B cell (primary cell): ENCODE data around the gene NUDCD3. TPM values are rescaled to one million over a fixed set of nuclear protein-coding genes. Genes with fewer than 3 reads are reported as not detected.
A peak's percentile ranks its signal among the peaks of the same experiment; 100 is the strongest.

ENCODE experiments used
- ATAC-seq: fragments of 200-7000 bp; cut with Tn5 transposase; one replicate; pipeline ENCODE4 v1.10.0; 2021; ENCODE audit warnings: low read depth, mild to moderate bottlenecking, moderate number of reproducible peaks, moderate library complexity
- CTCF ChIA-PET: fragments of 350-600 bp; sonication (Branson Sonifier 250); formaldehyde crosslinking; loops from one replicate; lab custom pipeline; 2021; ENCODE audit warnings: antibody characterized with exemption, inconsistent platforms; lab: Charles Lee
- POLR2A ChIA-PET: fragments of 350-600 bp; sonication (Branson Sonifier 250); formaldehyde crosslinking; loops from one replicate; lab custom pipeline; 2021; ENCODE audit warnings: antibody characterized with exemption; lab: Charles Lee
- DNase-seq: peaks from one replicate; pipeline ENCODE4 v3.0.0; 2013
- H2AFZ ChIP-seq: 2 replicates; pipeline ENCODE4 v1.6.1; 2012; ENCODE audit warnings: mild to moderate bottlenecking, low read depth, low read length; ENCODE audit not compliant: insufficient read depth, poor library complexity, severe bottlenecking
- H3K27ac ChIP-seq, 2 donors: 1 replicate in 1 of 2; 2 replicates in 1 of 2; pipeline ENCODE4 v1.5.1; 2012 to 2013; ENCODE audit warnings: low read length in 2 of 2, mild to moderate bottlenecking in 2 of 2, moderate library complexity in 1 of 2
- H3K27me3 ChIP-seq, 4 experiments: fragments of 200-600 bp in 1 of 4; sonication (generic) in 1 of 4; replicated peaks in 1 of 4; 1 replicate in 2 of 4; 2 replicates in 2 of 4; pipeline versions ENCODE4 v1.6.1 to v1.7.0; 2013 to 2016; ENCODE audit warnings: low read length in 3 of 4, mild to moderate bottlenecking in 2 of 4, mixed read lengths in 1 of 4, moderate library complexity in 1 of 4; ENCODE audit not compliant: insufficient read depth in 4 of 4, control insufficient read depth in 3 of 4; ENCODE audit errors: control extremely low read depth in 1 of 4
- H3K36me3 ChIP-seq, 2 experiments: replicated peaks in 1 of 2; 1 replicate in 1 of 2; 2 replicates in 1 of 2; pipeline versions ENCODE4 v1.6.1 to v1.7.1; 2013; ENCODE audit warnings: low read length in 1 of 2; ENCODE audit not compliant: insufficient read depth in 2 of 2, control insufficient read depth in 1 of 2; ENCODE audit errors: control extremely low read depth in 1 of 2, extremely low read depth in 1 of 2
- H3K4me1 ChIP-seq, 2 donors: fragments of 200-600 bp in 1 of 2; sonication (generic) in 1 of 2; 1 replicate in 1 of 2; 2 replicates in 1 of 2; pipeline versions ENCODE4 v1.5.1 to v1.6.1; 2013 to 2017; ENCODE audit warnings: low read length in 2 of 2; ENCODE audit not compliant: control insufficient read depth in 2 of 2, insufficient read depth in 2 of 2
- H3K4me2 ChIP-seq: replicated peaks from 2 replicates; pipeline ENCODE3; 2012; ENCODE audit warnings: mild to moderate bottlenecking, low read depth, low read length; ENCODE audit not compliant: poor library complexity, severe bottlenecking
- H3K4me3 ChIP-seq, 5 experiments: fragments of 200-600 bp in 1 of 5; sonication (generic) in 1 of 5; 1 replicate in 3 of 5; 2 replicates in 2 of 5; pipeline versions ENCODE4 v1.5.1 to v1.7.0; 2011 to 2016; ENCODE audit warnings: low read length in 4 of 5, mild to moderate bottlenecking in 4 of 5, low read depth in 2 of 5, control low read depth in 1 of 5, moderate library complexity in 1 of 5; ENCODE audit not compliant: insufficient read depth in 1 of 5; ENCODE audit errors: control extremely low read depth in 1 of 5, extremely low read depth in 1 of 5
- H3K79me2 ChIP-seq: fragments of 200-600 bp; sonication (generic); one replicate; pipeline ENCODE4 v1.6.0; 2016; ENCODE audit warnings: low read length; ENCODE audit not compliant: control insufficient read depth, insufficient read depth
- H3K9ac ChIP-seq: fragments of 200-600 bp; sonication (generic); 2 replicates; pipeline ENCODE4 v1.6.1; 2017; ENCODE audit warnings: mild to moderate bottlenecking, low read length, moderate library complexity
- H3K9me3 ChIP-seq, 3 donors: one replicate each; pipeline versions ENCODE4 v1.6.1 to v1.7.1; 2013; ENCODE audit warnings: low read length in 2 of 3; ENCODE audit not compliant: control insufficient read depth in 2 of 3, insufficient read depth in 1 of 3; ENCODE audit errors: control extremely low read depth in 1 of 3
- H4K20me1 ChIP-seq: 2 replicates; pipeline ENCODE4 v1.6.0; 2012; ENCODE audit warnings: mild to moderate bottlenecking, low read length; ENCODE audit not compliant: insufficient read depth, control insufficient read depth, poor library complexity, severe bottlenecking
- H3K27ac Mint-ChIP-seq: one replicate; pipeline ENCODE4 v1.8.0; 2021; ENCODE audit warnings: mixed read lengths
- H3K27me3 Mint-ChIP-seq: one replicate; pipeline ENCODE4 v1.8.0; 2021; ENCODE audit warnings: mixed read lengths
- H3K4me1 Mint-ChIP-seq: one replicate; pipeline ENCODE4 v1.8.0; 2021; ENCODE audit warnings: mixed read lengths
- H3K4me3 Mint-ChIP-seq: one replicate; pipeline ENCODE4 v1.8.0; 2021; ENCODE audit warnings: mixed read lengths
- H3K9me3 Mint-ChIP-seq: one replicate; pipeline ENCODE4 v1.8.0; 2022; ENCODE audit warnings: mixed read lengths; ENCODE audit not compliant: insufficient read depth
- EZH2 ChIP-seq: IDR thresholded peaks from 2 replicates; pipeline ENCODE4 v1.6.1; 2012; ENCODE audit warnings: borderline replicate concordance, low read depth, mild to moderate bottlenecking, moderate library complexity, low read length; ENCODE audit not compliant: insufficient read depth, poor library complexity, severe bottlenecking
- WGBS: methylation state at CpG from one replicate; pipeline ENCODE4 v1.1.5; 2013; ENCODE audit warnings: missing lambda C conversion rate; ENCODE audit not compliant: insufficient coverage; 5-methylcytosine and 5-hydroxymethylcytosine counted together
- intact Hi-C: fragments of 100-400 bp; cut with micrococcal nuclease; formaldehyde crosslinking; loops from one replicate; pipeline ENCODE4 v1.10.0; 2022
- polyA plus RNA-seq: library from polyadenylated mRNA; depleted of rRNA; stranded (reverse); fragments of >200 nt; gene quantifications from 2 replicates; pipeline ENCODE4 v1.2.3, GENCODE V29; 2012
- total RNA-seq, 2 donors: library from RNA; stranded (reverse); fragments of 120-200 nt in 1 of 2; gene quantifications; 1 replicate in 1 of 2; 2 replicates in 1 of 2; pipeline versions ENCODE4 v1.2.3 to v1.2.4, GENCODE V29; 2013 to 2022
- TF ChIP-seq, protein P1 (sequence below): fragments of 200-600 bp; IDR thresholded peaks from one replicate; pipeline ENCODE4 v1.8.0; 2022; ENCODE audit warnings: antibody characterized with exemption, mild to moderate bottlenecking

The NUDCD3 gene
- total and polyA plus RNA-seq, 2 donors (not counting 1 experiment from before 2014, with no cell fraction given): 29.8 to 101 TPM

DNA sequence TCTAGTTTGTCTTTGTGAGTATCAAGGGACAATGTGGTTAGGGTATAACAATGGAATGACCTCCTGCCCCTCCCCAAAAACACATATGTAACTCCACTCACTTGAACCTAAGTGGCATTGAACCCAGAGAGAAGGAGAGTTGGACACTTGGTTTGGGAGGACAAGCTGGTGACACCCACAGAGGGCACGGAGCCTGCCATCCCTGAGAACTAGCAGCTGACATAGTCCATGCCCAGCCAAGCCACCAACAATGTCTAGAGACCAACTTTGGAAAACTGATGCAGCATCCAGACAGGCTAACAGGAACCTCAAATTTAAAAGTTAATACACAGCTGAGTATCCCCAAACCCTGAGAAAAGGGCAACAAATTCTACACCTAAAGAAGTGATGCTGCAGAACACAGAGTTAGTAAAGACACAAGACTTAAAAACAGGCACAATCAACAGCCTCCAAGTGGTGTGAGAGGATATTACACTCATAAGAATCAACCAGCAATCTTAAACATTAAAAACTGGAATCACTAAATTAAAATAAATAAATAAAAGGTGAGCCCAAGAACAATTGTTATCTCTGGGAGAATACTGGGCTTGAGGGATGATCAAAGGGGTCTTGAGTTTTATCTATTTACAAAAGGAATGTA, 27.2 kb downstream of the NUDCD3 start:
- ATAC-seq: no peak
- H3K27ac Mint-ChIP-seq: no peak overlapping the region
- peaks cover 24 to 36% of the 10 kb centered on the region in 2 donors for H3K4me1 ChIP-seq

DNA sequence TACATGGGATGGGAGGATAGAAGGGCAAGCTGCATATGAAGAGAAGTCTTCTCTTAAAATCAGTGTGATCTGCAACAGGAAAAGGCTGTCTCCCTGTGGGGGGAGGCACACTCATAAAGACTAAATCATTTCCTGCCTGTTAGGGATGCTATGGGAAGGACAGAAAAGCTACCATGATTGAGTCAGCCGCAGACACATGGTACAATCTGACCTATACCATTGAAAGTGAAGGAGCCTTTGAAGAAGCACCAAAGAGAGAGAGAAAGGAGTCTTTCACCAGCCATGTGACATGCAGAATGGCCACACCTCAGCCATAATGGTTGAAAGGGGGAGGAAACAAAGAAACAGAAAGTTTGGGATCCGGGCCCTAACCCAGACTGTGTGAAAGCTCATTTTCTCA, 29.1 kb downstream of the NUDCD3 start:
- no peak overlapping the region for H2AFZ ChIP-seq
- peaks cover 0 to 20% of the 10 kb centered on the region in 2 experiments for H3K36me3 ChIP-seq
- no peak overlapping the region for H3K4me3 ChIP-seq
- H3K4me1 Mint-ChIP-seq: peaks cover 54% of the 10 kb centered on the region
- H3K27me3 Mint-ChIP-seq: no peaks in the 10 kb centered on the region
- H3K4me3 Mint-ChIP-seq: peak overlapping the region; percentile 72
- H4K20me1 ChIP-seq: peaks cover 100% of the 10 kb centered on the region
- H3K4me2 ChIP-seq: peak overlapping the region; percentile 65
- H3K27ac Mint-ChIP-seq: no peak overlapping the region
- 80% methylated on average over 2 of the region's 2 CpGs for WGBS
- no peaks in the 10 kb centered on the region for H3K27me3 ChIP-seq
- H3K4me1 ChIP-seq: peaks cover 24 to 36% of the 10 kb centered on the region in 2 donors
- intact Hi-C loops: no loop called here
- H3K9me3 ChIP-seq: no peaks in the 10 kb centered on the region
- CTCF ChIA-PET: interaction anchor here (0.9 to 2.0 kb wide), 2 partner anchors 29 to 30 kb away, joined by 3 to 4 read pairs; no protein-coding TSS in a partner anchor
- ATAC-seq: no peak
- TF ChIP-seq, protein P1, sequence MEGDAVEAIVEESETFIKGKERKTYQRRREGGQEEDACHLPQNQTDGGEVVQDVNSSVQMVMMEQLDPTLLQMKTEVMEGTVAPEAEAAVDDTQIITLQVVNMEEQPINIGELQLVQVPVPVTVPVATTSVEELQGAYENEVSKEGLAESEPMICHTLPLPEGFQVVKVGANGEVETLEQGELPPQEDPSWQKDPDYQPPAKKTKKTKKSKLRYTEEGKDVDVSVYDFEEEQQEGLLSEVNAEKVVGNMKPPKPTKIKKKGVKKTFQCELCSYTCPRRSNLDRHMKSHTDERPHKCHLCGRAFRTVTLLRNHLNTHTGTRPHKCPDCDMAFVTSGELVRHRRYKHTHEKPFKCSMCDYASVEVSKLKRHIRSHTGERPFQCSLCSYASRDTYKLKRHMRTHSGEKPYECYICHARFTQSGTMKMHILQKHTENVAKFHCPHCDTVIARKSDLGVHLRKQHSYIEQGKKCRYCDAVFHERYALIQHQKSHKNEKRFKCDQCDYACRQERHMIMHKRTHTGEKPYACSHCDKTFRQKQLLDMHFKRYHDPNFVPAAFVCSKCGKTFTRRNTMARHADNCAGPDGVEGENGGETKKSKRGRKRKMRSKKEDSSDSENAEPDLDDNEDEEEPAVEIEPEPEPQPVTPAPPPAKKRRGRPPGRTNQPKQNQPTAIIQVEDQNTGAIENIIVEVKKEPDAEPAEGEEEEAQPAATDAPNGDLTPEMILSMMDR: no peak
- TF ChIP-seq EZH2: no peak
- H3K79me2 ChIP-seq: peaks cover 99% of the 10 kb centered on the region
- POLR2A ChIA-PET: no interaction called here
- H3K9me3 Mint-ChIP-seq: no peaks in the 10 kb centered on the region
- peak overlapping the region; percentile 29 for H3K9ac ChIP-seq
- H3K27ac ChIP-seq: no peak overlapping the region
- no peak for DNase-seq

More for the DNA sequence above, 27.2 kb downstream of the NUDCD3 start:
- Histone ChIP-seq H3K9me3 (no peaks in the 10 kb centered on the region), H3K4me2 (no peak overlapping the region), H3K4me3 (no peak overlapping the region), H4K20me1 (peaks cover 100% of the 10 kb centered on the region), H2AFZ (no peak overlapping the region), H3K27me3 (no peaks in the 10 kb centered on the region), H3K27ac (no peak overlapping the region), H3K9ac (no peak overlapping the region), H3K79me2 (peaks cover 99% of the 10 kb centered on the region), H3K36me3 (peaks cover 0 to 34% of the 10 kb centered on the region in 2 experiments)
- TF ChIP-seq, protein P1: peak; percentile 53
- TF ChIP-seq EZH2: no peak
- H3K4me3 Mint-ChIP-seq: no peak overlapping the region
- ChIA-PET POLR2A (interaction anchor here (0.6 to 0.7 kb wide), 2 partner anchors 32 to 382 kb away, joined by 4 read pairs; no protein-coding TSS in a partner anchor), CTCF (interaction anchor here (1.5 to 2.0 kb wide), 2 partner anchors 31 to 223 kb away, joined by 4 read pairs; no protein-coding TSS in a partner anchor)
- intact Hi-C loops: no loop called here
- 100% methylated on average over 1 of the region's 1 CpG for WGBS
- peaks cover 50% of the 10 kb centered on the region for H3K4me1 Mint-ChIP-seq
- no peak for DNase-seq
- H3K9me3 Mint-ChIP-seq: no peaks in the 10 kb centered on the region
- no peaks in the 10 kb centered on the region for H3K27me3 Mint-ChIP-seq
